Body of pancreas (tissue), 4 donors: ENCODE results near the gene ATP8A2.

ENCODE experiments used
- POLR2A ChIP-seq, 3 donors: fragments of 450-650 bp; IDR thresholded peaks; one replicate each; pipeline ENCODE4 v1.6.1; 2016; ENCODE audit warnings: antibody characterized with exemption in 3 of 3, mild to moderate bottlenecking in 2 of 3
- TF ChIP-seq, protein P1 (sequence below), 7 experiments: fragments of 450-650 bp in 4 of 7; fragments of 200-600 bp in 3 of 7; sonication (generic) in 3 of 7; IDR thresholded peaks; one replicate each; pipeline ENCODE4 v1.5.1; 2016 to 2019; ENCODE audit warnings: antibody characterized with exemption in 7 of 7

GRCh38 chr13:25675060-25675459 is 303.3 kb downstream of the ATP8A2 start:
- TF ChIP-seq, protein P1, sequence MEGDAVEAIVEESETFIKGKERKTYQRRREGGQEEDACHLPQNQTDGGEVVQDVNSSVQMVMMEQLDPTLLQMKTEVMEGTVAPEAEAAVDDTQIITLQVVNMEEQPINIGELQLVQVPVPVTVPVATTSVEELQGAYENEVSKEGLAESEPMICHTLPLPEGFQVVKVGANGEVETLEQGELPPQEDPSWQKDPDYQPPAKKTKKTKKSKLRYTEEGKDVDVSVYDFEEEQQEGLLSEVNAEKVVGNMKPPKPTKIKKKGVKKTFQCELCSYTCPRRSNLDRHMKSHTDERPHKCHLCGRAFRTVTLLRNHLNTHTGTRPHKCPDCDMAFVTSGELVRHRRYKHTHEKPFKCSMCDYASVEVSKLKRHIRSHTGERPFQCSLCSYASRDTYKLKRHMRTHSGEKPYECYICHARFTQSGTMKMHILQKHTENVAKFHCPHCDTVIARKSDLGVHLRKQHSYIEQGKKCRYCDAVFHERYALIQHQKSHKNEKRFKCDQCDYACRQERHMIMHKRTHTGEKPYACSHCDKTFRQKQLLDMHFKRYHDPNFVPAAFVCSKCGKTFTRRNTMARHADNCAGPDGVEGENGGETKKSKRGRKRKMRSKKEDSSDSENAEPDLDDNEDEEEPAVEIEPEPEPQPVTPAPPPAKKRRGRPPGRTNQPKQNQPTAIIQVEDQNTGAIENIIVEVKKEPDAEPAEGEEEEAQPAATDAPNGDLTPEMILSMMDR (IDR thresholded peaks at IDR 0.05), result no peak
- no peak for TF ChIP-seq POLR2A (IDR thresholded peaks at IDR 0.05)
